Trophoblast cell (in vitro differentiated cells and primary cell): Measurements from ENCODE around the gene TAX1BP3.

Source experiments
- DNase-seq, 2 donors: peaks; one replicate each; pipeline ENCODE4 v3.0.0-alpha.2; 2016
- H2AFZ ChIP-seq: 2 replicates; pipeline ENCODE4 v1.6.1; 2013; ENCODE audit warnings: low read length, moderate library complexity, mild to moderate bottlenecking; ENCODE audit not compliant: insufficient read depth, poor library complexity
- H2AK5ac ChIP-seq: 2 replicates; pipeline ENCODE4 v1.6.1; 2013; ENCODE audit warnings: mild to moderate bottlenecking, low read length
- H2BK120ac ChIP-seq: 2 replicates; pipeline ENCODE4 v1.6.1; 2013; ENCODE audit warnings: low read length, mild to moderate bottlenecking, moderate library complexity; ENCODE audit not compliant: insufficient read depth, poor library complexity
- H2BK12ac ChIP-seq: 2 replicates; pipeline ENCODE4 v1.6.1; 2013; ENCODE audit warnings: mild to moderate bottlenecking, low read length, moderate library complexity
- H2BK5ac ChIP-seq: 2 replicates; pipeline ENCODE4 v1.6.1; 2013; ENCODE audit warnings: low read length, low read depth, moderate library complexity, mild to moderate bottlenecking; ENCODE audit not compliant: poor library complexity
- H3K14ac ChIP-seq: 2 replicates; pipeline ENCODE4 v1.6.1; 2013; ENCODE audit warnings: mild to moderate bottlenecking, low read length
- H3K18ac ChIP-seq: 2 replicates; pipeline ENCODE4 v1.6.1; 2013; ENCODE audit warnings: mild to moderate bottlenecking, low read length
- H3K23ac ChIP-seq: 2 replicates; pipeline ENCODE4 v1.6.1; 2013; ENCODE audit warnings: low read length
- H3K27ac ChIP-seq: 2 replicates; pipeline ENCODE4 v1.5.1; 2013; ENCODE audit warnings: low read depth, mild to moderate bottlenecking, inconsistent platforms, low read length, moderate library complexity
- H3K27me3 ChIP-seq: 2 replicates; pipeline ENCODE4 v1.6.1; 2013; ENCODE audit warnings: inconsistent platforms, mild to moderate bottlenecking, low read length, moderate library complexity; ENCODE audit not compliant: insufficient read depth
- H3K36me3 ChIP-seq, 2 experiments: 1 replicate in 1 of 2; 2 replicates in 1 of 2; pipeline ENCODE4 v1.6.1; 2013; ENCODE audit warnings: low read length in 2 of 2, mild to moderate bottlenecking in 2 of 2, moderate library complexity in 1 of 2; ENCODE audit not compliant: insufficient read depth in 2 of 2, control insufficient read depth in 1 of 2
- H3K4ac ChIP-seq: 2 replicates; pipeline ENCODE4 v1.6.1; 2013; ENCODE audit warnings: low read depth, mild to moderate bottlenecking, low read length, moderate library complexity
- H3K4me1 ChIP-seq, 2 experiments: 1 replicate in 1 of 2; 2 replicates in 1 of 2; pipeline ENCODE4 v1.6.1; 2013; ENCODE audit warnings: low read length in 2 of 2, mild to moderate bottlenecking in 2 of 2, moderate library complexity in 1 of 2; ENCODE audit not compliant: insufficient read depth in 2 of 2, control insufficient read depth in 1 of 2
- H3K4me2 ChIP-seq: 2 replicates; pipeline ENCODE4 v1.6.1; 2013; ENCODE audit warnings: inconsistent platforms, mild to moderate bottlenecking, low read length, moderate library complexity
- H3K4me3 ChIP-seq: 2 replicates; pipeline ENCODE4 v1.5.1; 2013; ENCODE audit warnings: mild to moderate bottlenecking, low read depth, low read length, inconsistent platforms
- H3K79me1 ChIP-seq: one replicate; pipeline ENCODE4 v1.6.1; 2013; ENCODE audit warnings: low read length
- H3K79me2 ChIP-seq: 2 replicates; pipeline ENCODE4 v1.6.1; 2013; ENCODE audit warnings: low read length, mild to moderate bottlenecking; ENCODE audit not compliant: control insufficient read depth, insufficient read depth, poor library complexity
- H3K9ac ChIP-seq: 2 replicates; pipeline ENCODE4 v1.6.1; 2013; ENCODE audit warnings: mild to moderate bottlenecking, low read length
- H3K9me3 ChIP-seq: 2 replicates; pipeline ENCODE4 v1.6.1; 2013; ENCODE audit warnings: low read depth, mild to moderate bottlenecking, control low read depth, inconsistent platforms, low read length; ENCODE audit not compliant: insufficient read depth
- H4K12ac ChIP-seq: 2 replicates; pipeline ENCODE4 v1.6.1; 2013; ENCODE audit warnings: low read depth, mild to moderate bottlenecking, low read length, moderate library complexity
- H4K8ac ChIP-seq: 2 replicates; pipeline ENCODE4 v1.6.1; 2013; ENCODE audit warnings: low read depth, mild to moderate bottlenecking, low read length, moderate library complexity
- H4K91ac ChIP-seq: one replicate; pipeline ENCODE4 v1.6.1; 2013; ENCODE audit warnings: low read depth, mild to moderate bottlenecking, low read length, moderate library complexity
- WGBS: extraction: QIAGEN DNeasy Blood & Tissue Kit; methylation state at CpG from one replicate; pipeline ENCODE4 v1.1.7; 2013; ENCODE audit warnings: missing lambda C conversion rate; ENCODE audit not compliant: insufficient read length, insufficient coverage; ENCODE audit errors: extremely low coverage; 5-methylcytosine and 5-hydroxymethylcytosine counted together

The TAX1BP3 gene

DNA sequence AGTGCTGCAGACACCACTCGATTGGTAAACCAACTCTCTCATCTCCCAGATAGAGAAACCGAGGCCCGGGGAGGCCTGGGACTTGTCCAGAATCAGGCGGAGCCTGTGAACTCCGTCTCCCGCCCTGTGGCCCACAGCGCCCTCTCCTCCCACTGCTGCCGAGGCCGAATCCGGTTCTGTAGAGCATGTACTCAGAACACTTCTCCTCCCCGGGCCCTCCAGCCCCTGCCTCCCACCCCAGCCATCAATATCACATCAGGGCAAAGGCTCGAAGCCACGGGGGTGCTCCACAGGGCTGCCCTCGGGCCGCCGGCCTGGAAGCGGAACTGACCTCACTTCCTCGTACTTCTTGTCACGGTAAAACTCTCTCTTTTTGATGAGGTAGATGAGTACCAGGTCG lies 13.2 kb upstream of the TAX1BP3 start:
- no peaks in the 10 kb centered on the region for H3K4me1 ChIP-seq

DNA sequence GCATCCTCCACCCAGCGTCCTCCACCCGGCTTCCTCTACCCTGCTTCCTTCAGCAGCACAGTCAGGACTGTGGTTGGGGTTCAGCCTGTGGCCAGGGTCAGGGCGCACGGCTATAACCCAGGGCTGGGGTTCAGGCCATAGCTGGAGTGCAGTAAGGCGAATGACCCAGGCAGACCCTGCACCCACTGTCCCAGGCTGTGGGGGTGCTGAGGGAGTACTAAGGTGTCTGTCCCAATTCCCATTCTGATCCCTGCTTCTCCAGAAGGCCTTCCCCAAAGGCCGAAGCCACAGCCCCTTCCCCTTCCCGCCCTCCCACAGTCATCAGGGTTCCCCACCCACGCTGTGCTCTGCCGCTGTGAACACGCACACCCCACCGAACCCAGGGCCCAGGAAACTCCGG lies 12.7 kb upstream of the TAX1BP3 start:
- Histone ChIP-seq H3K4me1 (no peaks in the 10 kb centered on the region), H2BK12ac (no peak overlapping the region), H3K9ac (no peak overlapping the region), H3K14ac (no peak overlapping the region), H3K4me2 (no peak overlapping the region), H3K9me3 (no peaks in the 10 kb centered on the region), H3K79me2 (no peaks in the 10 kb centered on the region), H3K27ac (no peak overlapping the region), H4K12ac (no peak overlapping the region), H2BK5ac (no peak overlapping the region), H3K4me3 (no peak overlapping the region), H2BK120ac (no peak overlapping the region), H3K18ac (no peak overlapping the region), H3K4ac (no peak overlapping the region), H3K23ac (no peak overlapping the region), H3K36me3 (no peaks in the 10 kb centered on the region), H3K79me1 (no peaks in the 10 kb centered on the region), H4K91ac (no peak overlapping the region), H4K8ac (no peak overlapping the region), H2AFZ (no peak overlapping the region), H3K27me3 (no peaks in the 10 kb centered on the region), H2AK5ac (no peak overlapping the region)
- DNase-seq = no peak
- no CpG with 5 or more reads among the region's 12 CpGs for WGBS

More for the DNA sequence above, 13.2 kb upstream of the TAX1BP3 start:
- no peak overlapping the region for H3K14ac ChIP-seq
- no peaks in the 10 kb centered on the region for H3K27me3 ChIP-seq
- no peak overlapping the region for H3K4ac ChIP-seq
- H4K12ac ChIP-seq = no peak overlapping the region
- no peak overlapping the region for H4K8ac ChIP-seq
- no peak overlapping the region for H2BK5ac ChIP-seq
- no peak overlapping the region for H3K23ac ChIP-seq
- no peak overlapping the region for H4K91ac ChIP-seq
- H3K4me3 ChIP-seq = no peak overlapping the region
- no peak overlapping the region for H2AFZ ChIP-seq
- no peaks in the 10 kb centered on the region for H3K79me1 ChIP-seq
- H2AK5ac ChIP-seq = no peak overlapping the region
- H3K36me3 ChIP-seq = no peaks in the 10 kb centered on the region
- H3K18ac ChIP-seq = no peak overlapping the region
- H3K9me3 ChIP-seq = no peaks in the 10 kb centered on the region
- no peak overlapping the region for H2BK120ac ChIP-seq
- H3K9ac ChIP-seq = no peak overlapping the region
- DNase-seq = no peak
- H3K4me2 ChIP-seq = no peak overlapping the region
- no peak overlapping the region for H2BK12ac ChIP-seq
- no CpG with 5 or more reads among the region's 20 CpGs for WGBS
- no peak overlapping the region for H3K27ac ChIP-seq
- H3K79me2 ChIP-seq = no peaks in the 10 kb centered on the region

DNA sequence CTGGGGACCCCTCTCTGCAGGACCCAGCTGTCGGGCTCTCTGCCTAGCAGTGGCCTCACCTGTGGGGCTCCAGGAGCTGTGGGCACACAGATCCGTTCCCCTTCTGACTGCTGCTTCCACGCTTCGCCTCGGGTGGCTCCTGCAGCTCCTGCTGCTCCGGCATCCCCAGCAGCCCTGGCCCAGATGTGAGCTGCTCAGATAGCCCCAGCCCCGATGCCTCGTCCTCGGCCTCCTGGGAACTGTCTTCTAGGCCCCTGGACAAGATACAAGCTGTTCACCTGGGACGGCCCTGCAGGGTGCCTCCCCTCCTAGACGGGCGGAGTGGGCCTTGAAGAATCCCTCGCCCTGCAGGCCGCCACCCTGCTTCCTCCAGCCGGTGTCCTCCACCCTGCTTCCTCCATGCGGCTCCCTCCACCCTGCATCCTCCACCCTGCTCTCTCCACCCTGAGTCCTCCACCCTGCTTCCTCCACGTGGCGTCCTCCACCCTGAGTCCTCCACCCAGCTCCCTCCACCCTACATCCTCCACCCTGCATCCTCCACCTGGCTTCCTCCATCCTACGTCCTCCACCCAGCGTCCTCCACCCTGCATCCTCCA lies 11.3 kb upstream of the TAX1BP3 start:
- no CpG with 5 or more reads among the region's 20 CpGs for WGBS
- no peak overlapping the region for H2BK120ac ChIP-seq
- H2AFZ ChIP-seq = no peak overlapping the region
- H2BK5ac ChIP-seq = no peak overlapping the region
- H4K91ac ChIP-seq = no peak overlapping the region
- peaks cover 2% of the 10 kb centered on the region in 2 experiments for H3K4me1 ChIP-seq
- H3K79me2 ChIP-seq = no peaks in the 10 kb centered on the region
- H3K79me1 ChIP-seq = no peaks in the 10 kb centered on the region
- no peak overlapping the region for H2BK12ac ChIP-seq
- H3K27ac ChIP-seq = no peak overlapping the region
- H3K4me2 ChIP-seq = no peak overlapping the region
- no peak overlapping the region for H3K4me3 ChIP-seq
- H3K18ac ChIP-seq = no peak overlapping the region
- H3K9ac ChIP-seq = no peak overlapping the region
- DNase-seq = no peak
- H3K4ac ChIP-seq = no peak overlapping the region
- no peak overlapping the region for H3K14ac ChIP-seq
- H4K12ac ChIP-seq = no peak overlapping the region
- H3K9me3 ChIP-seq = no peaks in the 10 kb centered on the region
- H3K23ac ChIP-seq = no peak overlapping the region
- H3K27me3 ChIP-seq = no peaks in the 10 kb centered on the region
- no peaks in the 10 kb centered on the region for H3K36me3 ChIP-seq
- H4K8ac ChIP-seq = no peak overlapping the region
- H2AK5ac ChIP-seq = no peak overlapping the region

DNA sequence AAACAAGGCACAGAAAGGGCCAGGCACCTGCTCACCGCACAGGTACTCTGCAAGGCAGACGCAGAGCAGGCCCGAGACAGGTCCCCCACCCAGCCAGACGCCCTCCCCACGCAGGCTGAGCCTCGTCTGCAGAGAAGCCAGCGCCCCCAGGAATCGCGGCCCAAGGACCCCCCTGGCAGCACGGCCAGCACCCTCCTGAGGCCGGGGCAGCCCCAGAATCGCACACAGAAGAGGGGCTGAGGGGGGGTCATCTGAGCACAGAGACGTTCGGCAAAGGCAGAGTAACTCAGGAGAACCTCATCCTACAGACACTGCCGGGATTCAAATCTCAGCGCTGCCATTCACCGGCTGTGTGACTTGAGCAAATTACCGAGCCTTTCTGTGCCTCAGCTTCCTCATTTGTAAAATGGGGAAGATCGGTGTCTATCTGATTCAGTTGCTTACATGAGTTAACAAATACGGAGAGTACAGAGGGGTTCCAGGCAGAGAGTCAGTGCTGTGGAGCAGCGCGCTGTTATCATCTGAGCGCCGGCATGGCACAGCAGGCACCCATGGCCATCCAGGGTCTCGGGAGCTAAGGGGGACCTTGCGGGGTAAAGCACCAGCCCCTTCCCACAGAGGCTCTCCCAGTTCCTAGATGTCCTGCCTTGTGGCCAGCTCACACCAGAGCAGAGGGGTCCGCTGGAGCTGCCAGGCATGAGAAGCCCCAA lies 10.6 kb upstream of the TAX1BP3 start:
- Histone ChIP-seq H4K91ac (no peak overlapping the region), H2AFZ (no peak overlapping the region), H3K4ac (no peak overlapping the region), H3K27ac (no peak overlapping the region), H3K36me3 (no peaks in the 10 kb centered on the region), H3K9me3 (no peaks in the 10 kb centered on the region), H2BK120ac (no peak overlapping the region), H3K79me1 (no peaks in the 10 kb centered on the region), H3K18ac (no peak overlapping the region), H3K4me2 (no peak overlapping the region), H2BK5ac (no peak overlapping the region), H4K8ac (no peak overlapping the region), H3K79me2 (no peaks in the 10 kb centered on the region), H3K27me3 (no peaks in the 10 kb centered on the region), H3K14ac (no peak overlapping the region), H3K9ac (no peak overlapping the region), H3K23ac (no peak overlapping the region), H3K4me3 (no peak overlapping the region), H4K12ac (no peak overlapping the region), H2AK5ac (no peak overlapping the region), H2BK12ac (no peak overlapping the region), H3K4me1 (peaks cover 6% of the 10 kb centered on the region in 2 experiments)
- no CpG with 5 or more reads among the region's 27 CpGs for WGBS
- DNase-seq = no peak
